Measurements from ENCODE around the gene TPMT.
"Not testable (repeated sequence)": the region's sequence is repeated elsewhere in the genome, so short reads cannot be mapped to it uniquely, and the experiment has no call there.

TPMT gene

GRCh38 chr6:18155864-18156421 is 1.1 kb upstream of the TPMT start:
- H3K4me3 ChIP-seq (ENCODE audit: low read length), result peak overlapping the region; percentile 90
- peak; percentile 32 for DNase-seq (ENCODE audit: low read depth)
- TF ChIP-seq, protein P1, sequence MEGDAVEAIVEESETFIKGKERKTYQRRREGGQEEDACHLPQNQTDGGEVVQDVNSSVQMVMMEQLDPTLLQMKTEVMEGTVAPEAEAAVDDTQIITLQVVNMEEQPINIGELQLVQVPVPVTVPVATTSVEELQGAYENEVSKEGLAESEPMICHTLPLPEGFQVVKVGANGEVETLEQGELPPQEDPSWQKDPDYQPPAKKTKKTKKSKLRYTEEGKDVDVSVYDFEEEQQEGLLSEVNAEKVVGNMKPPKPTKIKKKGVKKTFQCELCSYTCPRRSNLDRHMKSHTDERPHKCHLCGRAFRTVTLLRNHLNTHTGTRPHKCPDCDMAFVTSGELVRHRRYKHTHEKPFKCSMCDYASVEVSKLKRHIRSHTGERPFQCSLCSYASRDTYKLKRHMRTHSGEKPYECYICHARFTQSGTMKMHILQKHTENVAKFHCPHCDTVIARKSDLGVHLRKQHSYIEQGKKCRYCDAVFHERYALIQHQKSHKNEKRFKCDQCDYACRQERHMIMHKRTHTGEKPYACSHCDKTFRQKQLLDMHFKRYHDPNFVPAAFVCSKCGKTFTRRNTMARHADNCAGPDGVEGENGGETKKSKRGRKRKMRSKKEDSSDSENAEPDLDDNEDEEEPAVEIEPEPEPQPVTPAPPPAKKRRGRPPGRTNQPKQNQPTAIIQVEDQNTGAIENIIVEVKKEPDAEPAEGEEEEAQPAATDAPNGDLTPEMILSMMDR (conservative IDR thresholded peaks at IDR 0.05; ENCODE audit: low read depth, low read length), result peak; percentile 57

GRCh38 chr6:18155150-18155863 is 430 bp upstream of the TPMT start, which contains the start of gene KDM1B:
KDM1B (plus strand) TSS chr6:18155422; CDS start chr6:18159896, 4,474 bp downstream.
- H3K4me3 ChIP-seq (ENCODE audit: low read length), result peak within 1 kb of the TSS; percentile 99
- TF ChIP-seq, protein P1 (conservative IDR thresholded peaks at IDR 0.05; ENCODE audit: low read depth, low read length), result no peak
- DNase-seq (ENCODE audit: low read depth), result peak; percentile 92

- no peak for DNase-seq (ENCODE audit: low read depth)
- TF ChIP-seq, protein P1 (conservative IDR thresholded peaks at IDR 0.05; ENCODE audit: low read depth, low read length), result no peak
- no peak overlapping the region for H3K4me3 ChIP-seq (ENCODE audit: low read length)
Measured at GRCh38 chr6:18153311-18153703, 1.6 kb downstream of the TPMT start.

DNA sequence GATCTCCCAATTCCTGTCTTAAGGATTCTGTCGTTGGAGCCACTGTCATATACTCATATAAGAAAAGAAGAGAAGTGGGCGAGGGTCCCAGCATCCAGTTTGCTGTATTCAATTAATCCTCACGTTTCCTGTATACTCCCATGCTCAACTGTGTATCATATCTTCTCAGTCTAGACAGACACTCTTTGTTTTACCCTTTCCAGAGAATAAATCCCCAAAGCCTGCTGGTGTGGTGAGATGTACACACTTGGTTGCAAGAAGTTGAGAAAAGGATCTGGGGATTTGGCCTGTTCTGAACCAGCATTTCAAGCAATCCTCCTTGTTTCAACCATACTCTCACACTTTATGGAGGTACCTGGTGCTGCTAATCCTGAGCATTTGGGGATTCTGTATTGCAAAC is 3.1 kb downstream of the TPMT start:
- TF ChIP-seq, protein P1 (conservative IDR thresholded peaks at IDR 0.05; ENCODE audit: low read depth, low read length), result no peak
- no peak overlapping the region for H3K4me3 ChIP-seq (ENCODE audit: low read length)
- DNase-seq (ENCODE audit: low read depth), result no peak

GRCh38 chr6:18151391-18151790 is 3.5 kb downstream of the TPMT start:
- not testable (repeated sequence) for DNase-seq (ENCODE audit: low read depth); H3K4me3 ChIP-seq (ENCODE audit: low read length)

GRCh38 chr6:18148304-18149025 is 6.4 kb downstream of the TPMT start:
- no peak overlapping the region for H3K4me3 ChIP-seq (ENCODE audit: low read length)
- DNase-seq (ENCODE audit: low read depth), result peak; percentile 52
- TF ChIP-seq, protein P1 (conservative IDR thresholded peaks at IDR 0.05; ENCODE audit: low read depth, low read length), result no peak

- H3K4me3 ChIP-seq (ENCODE audit: low read length), result no peak overlapping the region
- no peak for DNase-seq (ENCODE audit: low read depth)
- TF ChIP-seq, protein P1 (conservative IDR thresholded peaks at IDR 0.05; ENCODE audit: low read depth, low read length), result no peak
Measured at GRCh38 chr6:18147616-18148015, 7.3 kb downstream of the TPMT start.
